ENCODE measurements around the gene IFRD2.
"Not testable (repeated sequence)": the region's sequence is repeated elsewhere in the genome, so short reads cannot be mapped to it uniquely, and the experiment has no call there.

IFRD2 gene

GRCh38 chr3:50323614-50324199, 31.5 kb upstream of the IFRD2 start:
- no peak for DNase-seq (ENCODE audit: low read depth)

- DNase-seq (ENCODE audit: low read depth) = no peak
These were observed 30.9 kb upstream of the IFRD2 start for GRCh38 chr3:50323092-50323600.

- DNase-seq (ENCODE audit: low read depth) = no peak
These were observed 30.3 kb upstream of the IFRD2 start, which contains the start of gene HYAL2 for GRCh38 chr3:50322386-50323091. Gene HYAL2 (minus strand): TSS chr3:50322745. CDS start chr3:50320489, 2,256 bp downstream.

GRCh38 chr3:50322115-50322385, 29.8 kb upstream of the IFRD2 start:
- no peak for DNase-seq (ENCODE audit: low read depth)

DNA sequence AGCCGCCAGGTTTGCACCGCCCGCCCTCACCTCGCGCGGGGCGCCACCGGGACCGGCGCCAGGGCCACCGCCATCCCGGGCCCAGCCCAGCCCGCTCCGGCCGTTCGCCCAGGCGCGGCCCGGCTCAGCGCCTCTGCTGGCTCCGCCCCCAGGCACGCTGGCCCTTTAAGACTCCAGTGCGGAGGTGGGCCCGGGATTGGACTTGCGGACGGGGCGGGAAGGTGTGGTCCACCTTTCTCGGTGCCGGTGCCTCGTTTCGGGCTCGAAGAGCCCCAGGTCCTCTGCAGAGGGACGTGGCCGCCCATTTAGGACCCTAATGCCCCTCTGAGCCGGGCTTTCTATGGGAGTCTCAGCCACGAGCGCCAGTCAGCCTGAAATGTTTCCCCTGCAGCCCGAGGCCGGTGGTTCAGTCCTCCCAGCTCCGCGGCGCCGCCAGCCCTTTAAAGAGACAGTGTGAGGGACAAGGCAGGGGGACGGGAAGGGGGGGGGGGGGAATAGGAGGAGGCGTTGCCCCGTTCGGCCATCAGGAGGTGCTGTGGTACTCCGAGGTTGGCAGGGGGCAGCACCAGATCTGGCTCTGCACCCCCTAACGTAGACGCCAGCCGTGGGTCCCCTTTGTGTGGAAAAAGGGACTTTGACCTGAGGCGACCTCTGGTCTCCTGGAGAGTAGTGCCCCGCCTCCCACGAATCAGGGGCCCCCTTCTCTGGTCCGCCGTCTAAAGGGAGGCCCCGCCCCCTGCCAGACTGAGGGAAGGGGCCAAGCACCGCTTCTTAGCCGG, 29.3 kb upstream of the IFRD2 start:
- DNase-seq (ENCODE audit: low read depth) = peak; percentile 67

GRCh38 chr3:50320853-50321335, 28.7 kb upstream of the IFRD2 start:
- DNase-seq (ENCODE audit: low read depth) = peak; percentile 24

DNA sequence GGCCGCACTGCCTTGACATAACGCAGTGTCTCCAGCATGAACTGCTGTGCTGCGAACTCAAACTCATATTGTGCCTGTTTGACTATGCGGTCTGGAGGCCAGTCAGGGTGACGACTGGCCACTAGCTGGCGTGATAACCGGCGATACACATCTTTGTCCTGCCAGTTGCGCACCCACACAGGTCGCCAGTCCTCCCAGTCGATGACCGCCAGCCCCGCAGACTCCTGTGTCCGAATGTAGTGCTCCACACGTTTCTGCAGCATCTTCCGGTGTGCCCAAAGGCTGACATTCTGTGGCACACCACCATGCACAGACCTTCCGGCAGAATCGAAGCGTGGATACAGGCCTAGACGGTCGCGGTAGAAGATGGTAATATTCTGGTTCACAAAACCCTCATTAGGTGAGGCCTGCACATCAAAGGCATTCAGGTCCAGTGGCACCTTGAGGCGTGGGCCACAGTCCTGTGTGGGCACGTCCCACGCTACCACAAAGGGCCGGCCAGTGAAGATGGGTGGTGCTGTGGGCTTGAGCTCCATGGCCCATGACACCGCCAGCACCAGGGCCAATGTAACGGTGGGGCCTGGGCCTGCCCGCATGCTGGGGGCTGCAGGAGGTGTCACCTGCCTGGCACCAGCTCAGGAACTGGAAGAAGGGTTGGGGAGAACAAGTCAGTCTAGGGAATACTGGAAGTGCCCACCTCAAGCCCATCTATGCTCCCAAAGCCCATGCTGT, 27.8 kb upstream of the IFRD2 start:
- no peak for DNase-seq (ENCODE audit: low read depth)

- DNase-seq (ENCODE audit: low read depth) = no peak
These were observed 27.1 kb upstream of the IFRD2 start for GRCh38 chr3:50319181-50319893.

GRCh38 chr3:50318615-50319014, 26.4 kb upstream of the IFRD2 start:
- no peak for DNase-seq (ENCODE audit: low read depth)

DNA sequence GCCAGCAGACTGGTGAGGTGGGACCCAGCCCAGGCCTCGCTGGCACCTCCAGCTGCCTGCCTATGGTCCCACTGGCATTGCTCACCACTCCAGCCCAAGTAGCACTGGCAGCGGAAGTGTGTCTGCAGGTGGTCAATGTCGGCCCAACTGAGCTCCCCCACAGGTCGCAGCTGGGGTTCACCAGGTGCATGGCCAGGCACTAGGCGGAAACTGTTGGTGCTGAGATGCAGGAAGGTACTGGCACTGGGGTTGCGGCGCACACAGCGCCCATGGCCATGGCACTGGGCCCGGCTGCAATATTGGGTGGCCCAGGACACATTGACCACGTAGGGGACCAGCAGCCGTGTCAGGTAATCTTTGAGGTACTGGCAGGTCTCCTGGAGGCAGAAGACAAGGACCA, 25.9 kb upstream of the IFRD2 start:
- DNase-seq (ENCODE audit: low read depth) = no peak

GRCh38 chr3:50317300-50317699, 25.1 kb upstream of the IFRD2 start:
- no peak for DNase-seq (ENCODE audit: low read depth)

- DNase-seq (ENCODE audit: low read depth) = peak; percentile 59
These were observed 24.5 kb upstream of the IFRD2 start for GRCh38 chr3:50316657-50317242.

DNA sequence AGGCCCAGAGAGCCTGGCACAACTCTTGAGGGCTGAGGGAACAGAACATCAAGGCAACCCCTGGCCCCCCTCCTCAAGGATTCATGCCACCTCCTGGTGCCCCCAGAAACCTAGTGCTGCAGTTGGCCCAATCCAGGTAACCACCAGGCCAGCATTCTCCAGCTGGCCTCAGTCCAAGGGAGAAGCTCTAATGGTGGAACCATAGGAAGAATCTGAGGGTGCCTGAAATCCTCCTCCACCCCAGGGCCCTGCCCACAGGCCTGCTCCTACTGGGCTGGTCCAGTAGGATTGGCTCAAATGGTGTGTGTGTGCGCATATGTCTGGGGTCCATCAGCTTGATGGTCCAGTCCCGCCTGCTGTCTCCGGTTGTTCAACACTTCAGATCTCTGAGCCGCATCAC, 22.6 kb upstream of the IFRD2 start:
- DNase-seq (ENCODE audit: low read depth) = no peak

DNA sequence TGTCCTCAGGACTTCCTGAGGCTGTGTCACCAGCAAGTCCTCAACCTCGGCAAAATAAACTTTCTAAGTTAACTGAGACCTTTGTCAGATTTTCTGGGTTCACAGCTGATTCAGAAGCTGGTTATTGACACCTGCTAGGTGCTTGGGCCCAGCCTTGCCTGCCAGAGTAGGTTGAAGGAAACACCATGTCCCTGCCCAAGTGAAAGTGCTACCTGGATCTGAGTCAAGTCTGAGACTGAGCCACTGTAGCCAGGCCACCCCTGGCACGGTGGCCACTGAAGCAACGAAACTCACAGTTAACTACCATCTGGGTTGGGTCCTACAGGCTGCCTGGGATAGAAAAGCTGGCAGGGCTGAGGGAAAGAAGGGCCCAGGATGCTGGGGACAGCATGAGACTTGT, 22.1 kb upstream of the IFRD2 start:
- no peak for DNase-seq (ENCODE audit: low read depth)

GRCh38 chr3:50312041-50312440, 19.8 kb upstream of the IFRD2 start:
- not testable (repeated sequence) for DNase-seq (ENCODE audit: low read depth)

GRCh38 chr3:50304601-50305000, 12.4 kb upstream of the IFRD2 start:
- DNase-seq (ENCODE audit: low read depth) = no peak

DNA sequence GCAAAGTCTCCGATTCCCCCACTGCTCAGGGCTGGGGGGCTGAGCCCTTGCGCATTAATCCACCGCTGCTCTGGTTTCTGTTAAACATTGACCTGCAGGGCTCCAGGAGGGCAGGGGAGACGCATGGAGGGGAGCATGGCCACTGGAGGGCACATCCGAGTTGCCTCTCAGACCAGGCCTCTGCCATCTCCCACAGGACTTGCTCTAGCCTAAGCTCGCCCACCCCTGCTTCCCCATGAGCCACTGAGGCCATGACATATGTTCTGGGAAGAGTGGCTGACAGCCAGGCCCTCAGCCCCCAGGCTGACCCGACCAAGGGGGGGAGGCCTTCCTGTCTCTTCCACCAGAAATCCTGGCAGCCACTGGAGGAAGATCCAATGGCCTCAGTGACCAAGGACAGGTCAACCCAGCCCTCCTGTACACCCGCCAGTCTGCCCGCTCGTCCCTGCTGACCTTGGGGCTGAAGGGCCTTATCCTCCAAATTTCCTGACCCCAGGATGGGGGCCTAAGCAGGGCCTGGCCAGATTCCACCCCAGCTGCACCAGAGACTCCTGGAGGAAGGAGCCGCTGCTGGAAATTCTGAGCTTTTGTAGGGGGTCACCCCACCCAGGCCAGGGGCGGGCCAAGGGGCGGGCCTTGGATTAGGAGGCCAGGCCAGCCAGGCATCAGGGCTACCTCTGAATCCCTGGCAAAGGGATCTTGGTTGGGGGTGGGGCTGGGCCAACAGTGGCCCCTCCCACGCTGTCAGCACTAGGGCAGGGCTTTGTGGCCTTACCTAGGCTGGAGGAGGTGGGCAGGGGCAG, 11.0 kb upstream of the IFRD2 start, which contains the start of gene HYAL1:
TSS of gene HYAL1 (minus strand) at position 562 of the 803 bp plus-strand sequence. CDS start 618 bp downstream, outside the sequence.
- no peak for DNase-seq (ENCODE audit: low read depth)

DNA sequence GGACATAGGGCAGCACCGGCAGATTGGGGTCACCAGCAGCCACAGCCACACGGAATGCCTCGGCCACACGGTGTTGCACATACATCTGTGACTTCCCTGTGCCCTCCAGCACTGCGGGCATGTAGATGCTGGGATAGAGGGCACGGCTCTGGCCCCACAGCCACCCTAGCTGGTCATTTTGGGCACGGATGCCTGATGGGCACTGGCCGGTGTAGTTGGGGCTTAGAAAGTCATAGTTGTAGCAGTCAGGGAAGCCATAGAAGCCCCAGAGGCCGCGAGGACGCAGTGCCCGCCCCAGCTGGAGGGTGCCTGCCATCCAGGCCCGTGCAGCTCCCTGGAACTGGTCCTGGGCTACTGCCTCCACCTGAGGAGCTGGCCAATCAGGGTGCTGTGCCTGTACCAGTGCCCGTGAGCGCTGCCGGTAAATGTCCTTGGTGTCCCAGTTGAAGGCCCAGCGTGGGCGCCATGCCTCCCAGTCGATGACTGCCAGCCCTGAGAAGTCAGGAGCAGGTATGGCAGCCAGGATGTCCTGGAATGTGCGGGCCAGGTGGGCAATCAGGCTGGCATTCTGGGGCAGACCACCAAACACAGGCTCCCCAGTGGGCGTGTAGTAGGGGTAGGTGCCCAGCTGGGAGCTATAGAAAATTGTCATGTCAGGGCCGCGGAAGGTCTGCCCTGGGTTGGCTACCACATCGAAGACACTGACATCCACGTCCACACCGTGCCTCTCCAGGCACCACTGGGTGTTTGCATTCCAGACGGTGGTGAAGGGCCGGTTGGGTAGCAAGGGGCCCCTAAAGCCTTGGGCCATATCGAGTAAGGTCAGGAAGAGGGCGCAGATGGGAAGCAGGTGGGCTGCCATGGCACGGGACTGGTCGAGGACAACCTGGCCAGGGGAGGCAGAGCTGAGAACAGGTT, 10.1 kb upstream of the IFRD2 start:
- no peak for DNase-seq (ENCODE audit: low read depth)

DNA sequence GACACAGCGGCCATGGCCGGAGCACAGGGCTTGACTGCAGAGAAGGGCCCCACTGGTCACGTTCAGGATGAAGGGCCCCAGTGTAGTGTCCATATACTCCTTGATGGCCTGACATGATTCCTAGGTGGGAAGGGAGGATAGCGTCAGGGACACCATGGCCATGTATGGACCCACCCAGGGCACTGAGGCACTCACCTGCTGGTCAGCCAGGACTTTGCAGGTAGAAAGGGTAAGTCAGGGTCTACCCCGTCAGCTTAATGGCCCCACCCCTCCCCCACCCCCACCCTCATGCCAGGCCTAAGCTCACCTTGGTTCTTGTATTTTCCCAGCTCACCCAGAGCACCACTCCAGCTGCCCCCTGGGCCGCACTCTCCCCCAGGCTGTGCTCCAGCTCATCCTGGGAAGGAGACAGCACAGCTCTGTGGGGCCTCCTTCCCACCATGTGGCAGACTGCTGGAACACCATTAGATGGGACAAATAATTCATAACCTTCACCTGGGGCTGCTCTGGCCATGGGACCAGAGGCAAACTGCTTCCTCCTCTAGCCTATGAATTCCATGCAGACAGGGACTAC, 8.5 kb upstream of the IFRD2 start:
- DNase-seq (ENCODE audit: low read depth) = no peak
